Measurements from ENCODE around the gene PRSS57.
"Not testable (repeated sequence)": the region's sequence is repeated elsewhere in the genome, so short reads cannot be mapped to it uniquely, and the experiment has no call there.

The PRSS57 gene

GRCh38 chr19:695352-695949 is at the start of gene PRSS57:
PRSS57 (minus strand) TSS chr19:695452; CDS start chr19:695430, 22 bp downstream.
- no peaks in the 10 kb centered on the region for H3K79me2 ChIP-seq (ENCODE audit: low read length)
- no peaks in the 10 kb centered on the region for H3K27me3 ChIP-seq (ENCODE audit: low read depth, low read length)
- no peaks in the 10 kb centered on the region for H3K4me1 ChIP-seq (ENCODE audit: low read length)
- H4K20me1 ChIP-seq (ENCODE audit: insufficient read depth, low read length), result no peaks in the 10 kb centered on the region
- H3K27ac ChIP-seq (ENCODE audit: low read length), result no peak within 1 kb of the TSS
- H3K9ac ChIP-seq (ENCODE audit: low read length), result no peak within 1 kb of the TSS
- no peaks in the 10 kb centered on the region for H3K9me3 ChIP-seq (ENCODE audit: insufficient read depth, low read length)
- no peak within 1 kb of the TSS for H2AFZ ChIP-seq (ENCODE audit: low read depth, low read length)
- TF ChIP-seq EZH2phosphoT487 (IDR thresholded peaks at IDR 0.05; ENCODE audit: low read depth) (no peak), CTCF (IDR thresholded peaks at IDR 0.05; ENCODE audit: low read depth, low read length) (no peak)
- H3K4me2 ChIP-seq (ENCODE audit: low read length), result no peak within 1 kb of the TSS
- no peaks in the 10 kb centered on the region for H3K36me3 ChIP-seq (replicated peaks; ENCODE audit: low read depth, low read length)
- H3K4me3 ChIP-seq (ENCODE audit: low read length), result no peak within 1 kb of the TSS

GRCh38 chr19:743168-743687 is 48.0 kb upstream of the PRSS57 start:
- Histone ChIP-seq H3K27me3 (ENCODE audit: low read depth, low read length) (no peaks in the 10 kb centered on the region), H3K9me3 (ENCODE audit: insufficient read depth, low read length) (no peaks in the 10 kb centered on the region), H3K4me1 (ENCODE audit: low read length) (no peaks in the 10 kb centered on the region), H3K79me2 (ENCODE audit: low read length) (no peaks in the 10 kb centered on the region), H3K36me3 (replicated peaks; ENCODE audit: low read depth, low read length) (no peaks in the 10 kb centered on the region), H3K27ac (ENCODE audit: low read length) (no peak overlapping the region), H2AFZ (ENCODE audit: low read depth, low read length) (no peak overlapping the region), H3K9ac (ENCODE audit: low read length) (no peak overlapping the region), H4K20me1 (ENCODE audit: insufficient read depth, low read length) (no peaks in the 10 kb centered on the region), H3K4me2 (ENCODE audit: low read length) (no peak overlapping the region), H3K4me3 (ENCODE audit: low read length) (no peak overlapping the region)
- TF ChIP-seq CTCF (IDR thresholded peaks at IDR 0.05; ENCODE audit: low read depth, low read length), result no peak
- TF ChIP-seq EZH2phosphoT487 (IDR thresholded peaks at IDR 0.05; ENCODE audit: low read depth), result no peak

- Histone ChIP-seq H4K20me1 (ENCODE audit: insufficient read depth, low read length) (no peaks in the 10 kb centered on the region), H3K27me3 (ENCODE audit: low read depth, low read length) (no peaks in the 10 kb centered on the region), H3K79me2 (ENCODE audit: low read length) (no peaks in the 10 kb centered on the region), H3K4me3 (ENCODE audit: low read length) (no peak overlapping the region), H2AFZ (ENCODE audit: low read depth, low read length) (no peak overlapping the region), H3K36me3 (replicated peaks; ENCODE audit: low read depth, low read length) (no peaks in the 10 kb centered on the region), H3K4me2 (ENCODE audit: low read length) (no peak overlapping the region), H3K4me1 (ENCODE audit: low read length) (no peaks in the 10 kb centered on the region), H3K9me3 (ENCODE audit: insufficient read depth, low read length) (no peaks in the 10 kb centered on the region), H3K9ac (ENCODE audit: low read length) (no peak overlapping the region), H3K27ac (ENCODE audit: low read length) (no peak overlapping the region)
- TF ChIP-seq EZH2phosphoT487 (IDR thresholded peaks at IDR 0.05; ENCODE audit: low read depth) (no peak), CTCF (IDR thresholded peaks at IDR 0.05; ENCODE audit: low read depth, low read length) (no peak)
Measured at GRCh38 chr19:742540-743075, 47.4 kb upstream of the PRSS57 start.

GRCh38 chr19:741506-742131 is 46.4 kb upstream of the PRSS57 start:
- peak; percentile 37 for TF ChIP-seq CTCF (IDR thresholded peaks at IDR 0.05; ENCODE audit: low read depth, low read length)
- TF ChIP-seq EZH2phosphoT487 (IDR thresholded peaks at IDR 0.05; ENCODE audit: low read depth), result no peak
- Histone ChIP-seq H3K4me3 (ENCODE audit: low read length) (no peak overlapping the region), H3K27ac (ENCODE audit: low read length) (no peak overlapping the region)

GRCh38 chr19:740816-741505 is 45.7 kb upstream of the PRSS57 start:
- H3K9me3 ChIP-seq (ENCODE audit: insufficient read depth, low read length); H3K9ac ChIP-seq (ENCODE audit: low read length); H4K20me1 ChIP-seq (ENCODE audit: insufficient read depth, low read length); H3K27me3 ChIP-seq (ENCODE audit: low read depth, low read length); H3K4me2 ChIP-seq (ENCODE audit: low read length); H3K4me3 ChIP-seq (ENCODE audit: low read length); H2AFZ ChIP-seq (ENCODE audit: low read depth, low read length); H3K4me1 ChIP-seq (ENCODE audit: low read length); H3K27ac ChIP-seq (ENCODE audit: low read length); H3K79me2 ChIP-seq (ENCODE audit: low read length); H3K36me3 ChIP-seq (replicated peaks; ENCODE audit: low read depth, low read length): not testable (repeated sequence)

More at GRCh38 chr19:741506-742131, 46.4 kb upstream of the PRSS57 start:
- no peak overlapping the region for H2AFZ ChIP-seq (ENCODE audit: low read depth, low read length)
- no peaks in the 10 kb centered on the region for H4K20me1 ChIP-seq (ENCODE audit: insufficient read depth, low read length)
- no peak overlapping the region for H3K4me2 ChIP-seq (ENCODE audit: low read length)
- H3K27me3 ChIP-seq (ENCODE audit: low read depth, low read length), result no peaks in the 10 kb centered on the region
- H3K79me2 ChIP-seq (ENCODE audit: low read length), result no peaks in the 10 kb centered on the region
- H3K9ac ChIP-seq (ENCODE audit: low read length), result no peak overlapping the region
- no peaks in the 10 kb centered on the region for H3K4me1 ChIP-seq (ENCODE audit: low read length)
- no peaks in the 10 kb centered on the region for H3K9me3 ChIP-seq (ENCODE audit: insufficient read depth, low read length)
- no peaks in the 10 kb centered on the region for H3K36me3 ChIP-seq (replicated peaks; ENCODE audit: low read depth, low read length)

All from OCI-LY3 (cell line).